Neural progenitor cell (in vitro differentiated cells): ENCODE measurements around the gene NEUROG1.

Experiments used
- CTCF ChIP-seq: fragments of 200-600 bp; sonication (generic); IDR thresholded peaks from 2 replicates; pipeline ENCODE4 v1.5.1; 2017; ENCODE audit warnings: antibody characterized with exemption, mild to moderate bottlenecking
- EZH2 ChIP-seq: fragments of 200-600 bp; sonication (generic); IDR thresholded peaks from 2 replicates; pipeline ENCODE4 v1.6.1; 2017; ENCODE audit warnings: antibody characterized with exemption, mild to moderate bottlenecking, moderate library complexity
- EZH2phosphoT487 ChIP-seq: fragments of 200-600 bp; sonication (generic); IDR thresholded peaks from 2 replicates; pipeline ENCODE4 v1.6.1; 2017; ENCODE audit warnings: antibody characterized with exemption

GRCh38 chr5:135576075-135576599 is 40.4 kb upstream of the NEUROG1 start:
- TF ChIP-seq EZH2 (no peak), CTCF (no peak), EZH2phosphoT487 (no peak)
